ENCODE results near the gene OR13C3.
"Not testable (repeated sequence)": the region's sequence is repeated elsewhere in the genome, so short reads cannot be mapped to it uniquely, and the experiment has no call there.

The OR13C3 gene

GRCh38 chr9:104556830-104557634 is 20.4 kb upstream of the OR13C3 start:
- TF ChIP-seq, protein P1, sequence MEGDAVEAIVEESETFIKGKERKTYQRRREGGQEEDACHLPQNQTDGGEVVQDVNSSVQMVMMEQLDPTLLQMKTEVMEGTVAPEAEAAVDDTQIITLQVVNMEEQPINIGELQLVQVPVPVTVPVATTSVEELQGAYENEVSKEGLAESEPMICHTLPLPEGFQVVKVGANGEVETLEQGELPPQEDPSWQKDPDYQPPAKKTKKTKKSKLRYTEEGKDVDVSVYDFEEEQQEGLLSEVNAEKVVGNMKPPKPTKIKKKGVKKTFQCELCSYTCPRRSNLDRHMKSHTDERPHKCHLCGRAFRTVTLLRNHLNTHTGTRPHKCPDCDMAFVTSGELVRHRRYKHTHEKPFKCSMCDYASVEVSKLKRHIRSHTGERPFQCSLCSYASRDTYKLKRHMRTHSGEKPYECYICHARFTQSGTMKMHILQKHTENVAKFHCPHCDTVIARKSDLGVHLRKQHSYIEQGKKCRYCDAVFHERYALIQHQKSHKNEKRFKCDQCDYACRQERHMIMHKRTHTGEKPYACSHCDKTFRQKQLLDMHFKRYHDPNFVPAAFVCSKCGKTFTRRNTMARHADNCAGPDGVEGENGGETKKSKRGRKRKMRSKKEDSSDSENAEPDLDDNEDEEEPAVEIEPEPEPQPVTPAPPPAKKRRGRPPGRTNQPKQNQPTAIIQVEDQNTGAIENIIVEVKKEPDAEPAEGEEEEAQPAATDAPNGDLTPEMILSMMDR (IDR thresholded peaks at IDR 0.05; ENCODE audit: low read depth, low read length) = no peak
- no peak for DNase-seq (ENCODE audit: low read depth, low spot score)
- in situ Hi-C loops (cut with HindIII; ENCODE audit: low sequenced_read_pairs) = no loop called here
- H3K4me3 ChIP-seq (ENCODE audit: low read depth, low read length) = no peak overlapping the region

- H3K4me3 ChIP-seq (ENCODE audit: low read depth, low read length) = no peak overlapping the region
- in situ Hi-C loops (cut with HindIII; ENCODE audit: low sequenced_read_pairs) = no loop called here
- DNase-seq (ENCODE audit: low read depth, low spot score) = no peak
- TF ChIP-seq, protein P1 (IDR thresholded peaks at IDR 0.05; ENCODE audit: low read depth, low read length) = no peak
Measured at GRCh38 chr9:104555521-104555920, 18.9 kb upstream of the OR13C3 start.

DNA sequence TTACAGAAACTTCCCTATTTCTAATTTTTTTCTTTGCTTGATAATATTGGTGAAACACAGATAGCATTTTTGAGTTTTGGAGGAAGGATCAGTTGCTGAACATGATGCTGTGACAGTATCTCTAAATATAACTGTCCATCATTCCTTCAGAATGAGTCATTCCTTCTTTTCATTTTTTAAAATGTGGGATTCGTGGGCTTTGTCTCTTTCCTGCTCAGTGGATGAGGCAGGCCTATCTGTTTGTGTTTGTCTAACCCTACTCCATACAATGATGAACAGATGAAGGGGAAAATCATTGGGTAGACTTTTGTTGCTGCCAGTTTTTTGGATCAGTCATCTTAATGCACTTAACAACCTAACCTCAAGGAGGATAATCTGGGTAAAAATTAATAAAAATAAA is 16.6 kb upstream of the OR13C3 start:
- in situ Hi-C loops (cut with HindIII; ENCODE audit: low sequenced_read_pairs) = no loop called here
- DNase-seq (ENCODE audit: low read depth, low spot score) = peak; percentile 4
- TF ChIP-seq, protein P1 (IDR thresholded peaks at IDR 0.05; ENCODE audit: low read depth, low read length) = no peak
- no peak overlapping the region for H3K4me3 ChIP-seq (ENCODE audit: low read depth, low read length)

DNA sequence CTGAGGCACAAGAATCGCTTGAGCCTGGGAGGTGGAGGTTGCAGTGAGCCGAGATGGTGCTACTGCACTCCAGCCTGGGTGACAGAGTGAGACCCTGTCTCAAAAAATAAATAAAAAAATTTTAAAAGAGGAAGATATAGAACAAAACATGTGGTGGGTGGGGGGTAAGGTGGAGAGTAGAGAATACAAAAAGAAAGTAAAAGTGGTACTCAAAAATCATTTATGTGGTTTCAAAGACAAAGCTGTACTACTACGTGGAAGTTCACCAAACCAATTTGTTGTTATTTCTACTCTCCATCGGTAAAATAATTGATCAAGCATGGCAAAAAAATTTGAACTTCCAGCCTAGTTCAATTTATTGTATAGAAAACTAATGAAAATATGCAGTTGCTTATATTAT is 8.0 kb upstream of the OR13C3 start:
- in situ Hi-C loops (cut with HindIII; ENCODE audit: low sequenced_read_pairs) = no loop called here
- TF ChIP-seq, protein P1 (IDR thresholded peaks at IDR 0.05; ENCODE audit: low read depth, low read length) = no peak
- H3K4me3 ChIP-seq (ENCODE audit: low read depth, low read length) = no peak overlapping the region
- DNase-seq (ENCODE audit: low read depth, low spot score) = no peak

DNA sequence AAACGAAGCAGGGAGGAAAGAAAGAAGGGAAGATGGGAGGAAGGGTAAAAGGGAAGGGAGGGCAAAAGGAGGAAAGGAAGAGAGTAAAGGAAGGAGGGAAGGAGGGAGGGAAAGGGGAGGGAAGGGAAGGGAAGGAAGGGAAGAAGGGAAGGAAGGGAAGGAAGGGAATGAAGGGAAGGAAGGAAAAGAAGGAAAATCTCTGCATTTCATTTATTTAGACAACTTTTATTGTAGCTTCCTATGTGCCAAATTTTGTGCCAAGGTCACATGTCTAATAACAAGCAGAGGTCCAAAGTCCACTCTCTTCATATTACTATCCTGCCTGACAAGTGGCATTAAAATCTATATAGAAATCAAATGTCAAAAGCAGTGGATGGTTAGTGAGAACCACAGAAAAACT is 2.6 kb upstream of the OR13C3 start:
- in situ Hi-C loops (cut with HindIII; ENCODE audit: low sequenced_read_pairs) = no loop called here
- TF ChIP-seq, protein P1 (IDR thresholded peaks at IDR 0.05; ENCODE audit: low read depth, low read length) = no peak
- DNase-seq (ENCODE audit: low read depth, low spot score) = no peak
- H3K4me3 ChIP-seq (ENCODE audit: low read depth, low read length) = no peak overlapping the region

DNA sequence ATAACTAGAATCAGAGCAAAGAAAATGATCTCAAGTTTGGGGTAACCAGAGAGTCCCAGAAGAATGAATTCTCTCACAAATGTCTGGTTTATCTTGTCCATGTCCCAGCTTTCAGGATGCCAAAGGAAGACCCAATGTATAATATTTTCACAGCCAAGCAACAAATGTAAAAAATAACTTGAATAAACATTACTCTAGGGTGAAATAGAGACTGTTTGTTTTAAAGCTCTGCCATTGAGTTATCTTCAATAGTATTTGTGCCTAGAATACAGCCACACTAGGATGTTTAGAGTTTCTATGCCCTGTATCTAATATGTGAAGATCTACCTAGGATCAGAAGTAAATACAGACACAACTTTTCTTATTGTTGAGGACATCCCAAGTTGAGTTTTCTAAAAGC is 9.5 kb downstream of the OR13C3 start, which contains the start of gene OR13C4:
Gene OR13C4, minus strand, starts transcription at position 101 of the 400 bp plus-strand sequence. Its CDS starts 0 bp downstream, at position 101.
- no peak within 1 kb of the TSS for H3K4me3 ChIP-seq (ENCODE audit: low read depth, low read length)
- DNase-seq (ENCODE audit: low read depth, low spot score) = no peak
- TF ChIP-seq, protein P1 (IDR thresholded peaks at IDR 0.05; ENCODE audit: low read depth, low read length) = no peak
- in situ Hi-C loops (cut with HindIII; ENCODE audit: low sequenced_read_pairs) = no loop called here

- H3K4me3 ChIP-seq (ENCODE audit: low read depth, low read length); in situ Hi-C loops (cut with HindIII; ENCODE audit: low sequenced_read_pairs); DNase-seq (ENCODE audit: low read depth, low spot score): not testable (repeated sequence)
Measured at GRCh38 chr9:104520241-104520640, 16.4 kb downstream of the OR13C3 start.

Measured in astrocyte of the spinal cord (primary cell).